ENCODE data around the gene SCAP.

- no peak for TF ChIP-seq TCF7 (CRISPR knock-in tag; IDR thresholded peaks at IDR 0.05; ENCODE audit: low read depth)
- no peak for TF ChIP-seq PRDM15 (CRISPR knock-in tag; IDR thresholded peaks at IDR 0.05)
- TF ChIP-seq ZBTB21 (CRISPR knock-in tag; IDR thresholded peaks at IDR 0.05; ENCODE audit: borderline replicate concordance), result no peak
These were observed 18.8 kb downstream of the SCAP start for GRCh38 chr3:47456984-47457383.
